Measurements from ENCODE around the gene BNC2.

- no peak for TF ChIP-seq CTCF (conservative IDR thresholded peaks at IDR 0.05; ENCODE audit: low read depth, low read length)
- TF ChIP-seq EZH2 (IDR thresholded peaks at IDR 0.05; ENCODE audit: low read length, unreplicated experiment) = no peak
- no peak for TF ChIP-seq EZH2phosphoT487 (IDR thresholded peaks at IDR 0.05; ENCODE audit: borderline replicate concordance, low read length)
Observed at GRCh38 chr9:16642421-16643109, 227.9 kb downstream of the BNC2 start.
